ENCODE data around the gene SAMD4A.

SAMD4A gene

GRCh38 chr14:54815515-54815914 is 248.6 kb downstream of the SAMD4A start:
- Histone ChIP-seq H3K27ac (ENCODE audit: low read length) (no peak overlapping the region), H3K36me3 (ENCODE audit: control insufficient read depth, insufficient read depth, low read length) (no peaks in the 10 kb centered on the region), H3K4me3 (ENCODE audit: low read length) (no peak overlapping the region), H3K27me3 (ENCODE audit: control insufficient read depth, insufficient read depth, low read length) (no peaks in the 10 kb centered on the region), H3K9me3 (ENCODE audit: control insufficient read depth, insufficient read depth, low read length) (no peaks in the 10 kb centered on the region), H3K4me1 (ENCODE audit: control insufficient read depth, insufficient read depth, low read length) (no peaks in the 10 kb centered on the region)
- no peak for DNase-seq (ENCODE audit: low read depth, low spot score)
- WGBS (ENCODE audit: insufficient coverage, insufficient read length) = no CpG with 5 or more reads among the region's 6 CpGs

GRCh38 chr14:54816450-54816849 is 249.5 kb downstream of the SAMD4A start:
- no peaks in the 10 kb centered on the region for H3K9me3 ChIP-seq (ENCODE audit: control insufficient read depth, insufficient read depth, low read length)
- no peaks in the 10 kb centered on the region for H3K27me3 ChIP-seq (ENCODE audit: control insufficient read depth, insufficient read depth, low read length)
- H3K36me3 ChIP-seq (ENCODE audit: control insufficient read depth, insufficient read depth, low read length) = no peaks in the 10 kb centered on the region
- no peak overlapping the region for H3K4me3 ChIP-seq (ENCODE audit: low read length)
- no CpG with 5 or more reads among the region's 1 CpG for WGBS (ENCODE audit: insufficient coverage, insufficient read length)
- H3K4me1 ChIP-seq (ENCODE audit: control insufficient read depth, insufficient read depth, low read length) = no peaks in the 10 kb centered on the region
- no peak for DNase-seq (ENCODE audit: low read depth, low spot score)
- H3K27ac ChIP-seq (ENCODE audit: low read length) = no peak overlapping the region

GRCh38 chr14:54817506-54817905 is 250.6 kb downstream of the SAMD4A start:
- Histone ChIP-seq H3K36me3 (ENCODE audit: control insufficient read depth, insufficient read depth, low read length) (no peaks in the 10 kb centered on the region), H3K4me1 (ENCODE audit: control insufficient read depth, insufficient read depth, low read length) (no peaks in the 10 kb centered on the region), H3K9me3 (ENCODE audit: control insufficient read depth, insufficient read depth, low read length) (no peaks in the 10 kb centered on the region), H3K27me3 (ENCODE audit: control insufficient read depth, insufficient read depth, low read length) (no peaks in the 10 kb centered on the region), H3K27ac (ENCODE audit: low read length) (no peak overlapping the region), H3K4me3 (ENCODE audit: low read length) (no peak overlapping the region)
- DNase-seq (ENCODE audit: low read depth, low spot score) = no peak
- no CpG with 5 or more reads among the region's 5 CpGs for WGBS (ENCODE audit: insufficient coverage, insufficient read length)

- WGBS (ENCODE audit: insufficient coverage, insufficient read length) = no CpG with 5 or more reads among the region's 14 CpGs
Observed at GRCh38 chr14:54818201-54819133, 251.5 kb downstream of the SAMD4A start.

GRCh38 chr14:54822685-54823084 is 255.8 kb downstream of the SAMD4A start:
- Histone ChIP-seq H3K4me3 (ENCODE audit: low read length) (no peak overlapping the region), H3K9me3 (ENCODE audit: control insufficient read depth, insufficient read depth, low read length) (no peaks in the 10 kb centered on the region), H3K36me3 (ENCODE audit: control insufficient read depth, insufficient read depth, low read length) (no peaks in the 10 kb centered on the region), H3K27me3 (ENCODE audit: control insufficient read depth, insufficient read depth, low read length) (no peaks in the 10 kb centered on the region), H3K4me1 (ENCODE audit: control insufficient read depth, insufficient read depth, low read length) (no peaks in the 10 kb centered on the region), H3K27ac (ENCODE audit: low read length) (no peak overlapping the region)
- DNase-seq (ENCODE audit: low read depth, low spot score) = no peak

More at GRCh38 chr14:54818201-54819133, 251.5 kb downstream of the SAMD4A start:
- Histone ChIP-seq H3K36me3 (ENCODE audit: control insufficient read depth, insufficient read depth, low read length) (no peaks in the 10 kb centered on the region), H3K4me1 (ENCODE audit: control insufficient read depth, insufficient read depth, low read length) (no peaks in the 10 kb centered on the region), H3K9me3 (ENCODE audit: control insufficient read depth, insufficient read depth, low read length) (no peaks in the 10 kb centered on the region), H3K4me3 (ENCODE audit: low read length) (no peak overlapping the region), H3K27me3 (ENCODE audit: control insufficient read depth, insufficient read depth, low read length) (no peaks in the 10 kb centered on the region), H3K27ac (ENCODE audit: low read length) (no peak overlapping the region)
- DNase-seq (ENCODE audit: low read depth, low spot score) = no peak

GRCh38 chr14:54823757-54824549 is 257.0 kb downstream of the SAMD4A start:
- Histone ChIP-seq H3K27me3 (ENCODE audit: control insufficient read depth, insufficient read depth, low read length) (no peaks in the 10 kb centered on the region), H3K36me3 (ENCODE audit: control insufficient read depth, insufficient read depth, low read length) (no peaks in the 10 kb centered on the region), H3K9me3 (ENCODE audit: control insufficient read depth, insufficient read depth, low read length) (no peaks in the 10 kb centered on the region), H3K4me3 (ENCODE audit: low read length) (no peak overlapping the region), H3K27ac (ENCODE audit: low read length) (no peak overlapping the region), H3K4me1 (ENCODE audit: control insufficient read depth, insufficient read depth, low read length) (no peaks in the 10 kb centered on the region)
- no peak for DNase-seq (ENCODE audit: low read depth, low spot score)
- WGBS (ENCODE audit: insufficient coverage, insufficient read length) = no CpG with 5 or more reads among the region's 2 CpGs

GRCh38 chr14:54828037-54828436 is 261.1 kb downstream of the SAMD4A start:
- Histone ChIP-seq H3K27ac (ENCODE audit: low read length) (no peak overlapping the region), H3K9me3 (ENCODE audit: control insufficient read depth, insufficient read depth, low read length) (no peaks in the 10 kb centered on the region), H3K4me1 (ENCODE audit: control insufficient read depth, insufficient read depth, low read length) (no peaks in the 10 kb centered on the region), H3K27me3 (ENCODE audit: control insufficient read depth, insufficient read depth, low read length) (no peaks in the 10 kb centered on the region), H3K36me3 (ENCODE audit: control insufficient read depth, insufficient read depth, low read length) (no peaks in the 10 kb centered on the region), H3K4me3 (ENCODE audit: low read length) (no peak overlapping the region)
- no peak for DNase-seq (ENCODE audit: low read depth, low spot score)
- WGBS (ENCODE audit: insufficient coverage, insufficient read length) = no CpG with 5 or more reads among the region's 1 CpG

GRCh38 chr14:54829486-54830224 is 262.7 kb downstream of the SAMD4A start:
- Histone ChIP-seq H3K4me3 (ENCODE audit: low read length) (no peak overlapping the region), H3K27me3 (ENCODE audit: control insufficient read depth, insufficient read depth, low read length) (no peaks in the 10 kb centered on the region), H3K9me3 (ENCODE audit: control insufficient read depth, insufficient read depth, low read length) (no peaks in the 10 kb centered on the region), H3K4me1 (ENCODE audit: control insufficient read depth, insufficient read depth, low read length) (no peaks in the 10 kb centered on the region), H3K27ac (ENCODE audit: low read length) (no peak overlapping the region), H3K36me3 (ENCODE audit: control insufficient read depth, insufficient read depth, low read length) (no peaks in the 10 kb centered on the region)
- DNase-seq (ENCODE audit: low read depth, low spot score) = no peak
- no CpG with 5 or more reads among the region's 8 CpGs for WGBS (ENCODE audit: insufficient coverage, insufficient read length)

GRCh38 chr14:54830650-54831049 is 263.7 kb downstream of the SAMD4A start:
- no CpG with 5 or more reads among the region's 4 CpGs for WGBS (ENCODE audit: insufficient coverage, insufficient read length)

GRCh38 chr14:54834081-54834480 is 267.2 kb downstream of the SAMD4A start:
- Histone ChIP-seq H3K27ac (ENCODE audit: low read length) (no peak overlapping the region), H3K36me3 (ENCODE audit: control insufficient read depth, insufficient read depth, low read length) (no peaks in the 10 kb centered on the region), H3K9me3 (ENCODE audit: control insufficient read depth, insufficient read depth, low read length) (no peaks in the 10 kb centered on the region), H3K27me3 (ENCODE audit: control insufficient read depth, insufficient read depth, low read length) (no peaks in the 10 kb centered on the region), H3K4me1 (ENCODE audit: control insufficient read depth, insufficient read depth, low read length) (no peaks in the 10 kb centered on the region), H3K4me3 (ENCODE audit: low read length) (no peak overlapping the region)
- no peak for DNase-seq (ENCODE audit: low read depth, low spot score)

More at GRCh38 chr14:54830650-54831049, 263.7 kb downstream of the SAMD4A start:
- H3K27ac ChIP-seq (ENCODE audit: low read length) = no peak overlapping the region
- H3K27me3 ChIP-seq (ENCODE audit: control insufficient read depth, insufficient read depth, low read length) = no peaks in the 10 kb centered on the region
- no peaks in the 10 kb centered on the region for H3K9me3 ChIP-seq (ENCODE audit: control insufficient read depth, insufficient read depth, low read length)
- no peaks in the 10 kb centered on the region for H3K4me1 ChIP-seq (ENCODE audit: control insufficient read depth, insufficient read depth, low read length)
- no peaks in the 10 kb centered on the region for H3K36me3 ChIP-seq (ENCODE audit: control insufficient read depth, insufficient read depth, low read length)
- no peak for DNase-seq (ENCODE audit: low read depth, low spot score)
- H3K4me3 ChIP-seq (ENCODE audit: low read length) = no peak overlapping the region

Measured in iPS DF 6.9 (cell line).